Esophagus muscularis mucosa (tissue), 4 donors: ENCODE results near the gene HS6ST1. TPM values are rescaled to one million over a fixed set of nuclear protein-coding genes. Genes with fewer than 3 reads are reported as not detected.
A peak's percentile ranks its signal among the peaks of the same experiment; 100 is the strongest.

Experiments
- DNase-seq: peaks from one replicate; pipeline ENCODE4 v3.0.0-alpha.2; 2017; ENCODE audit errors: extremely low spot score
- H3K27ac ChIP-seq, 4 donors: fragments of 200-600 bp; sonication (generic); replicated peaks in 1 of 4; 1 replicate in 3 of 4; 2 replicates in 1 of 4; pipeline ENCODE4 v1.5.1; 2016 to 2019; ENCODE audit warnings: mild to moderate bottlenecking in 1 of 4
- H3K27me3 ChIP-seq, 4 donors: fragments of 200-600 bp; sonication (generic); one replicate each; pipeline versions ENCODE4 v1.5.1 to v1.6.0; 2016 to 2019
- H3K36me3 ChIP-seq, 4 donors: fragments of 200-600 bp; sonication (generic); one replicate each; pipeline ENCODE4 v1.5.1; 2016 to 2019
- H3K4me1 ChIP-seq, 4 donors: fragments of 200-600 bp; sonication (generic); one replicate each; pipeline ENCODE4 v1.5.1; 2016 to 2019
- H3K4me3 ChIP-seq, 4 donors: fragments of 200-600 bp; sonication (generic); 1 replicate in 2 of 4; 2 replicates in 2 of 4; pipeline ENCODE4 v1.5.1; 2016 to 2019; ENCODE audit warnings: mild to moderate bottlenecking in 4 of 4, moderate library complexity in 1 of 4
- H3K9me3 ChIP-seq, 4 donors: fragments of 200-600 bp; sonication (generic); 1 replicate in 3 of 4; 2 replicates in 1 of 4; pipeline ENCODE4 v1.5.1; 2016 to 2019
- EP300 ChIP-seq: sonication (generic); formaldehyde crosslinking; IDR thresholded peaks from one replicate; pipeline ENCODE4 v1.6.1; 2017; ENCODE audit warnings: antibody characterized with exemption
- POLR2A ChIP-seq: fragments of 450-650 bp; IDR thresholded peaks from one replicate; pipeline ENCODE4 v1.6.1; 2017; ENCODE audit warnings: antibody characterized with exemption, moderate library complexity, mild to moderate bottlenecking, low read depth
- POLR2AphosphoS5 ChIP-seq, 2 donors: sonication (generic); formaldehyde crosslinking; IDR thresholded peaks; one replicate each; pipeline ENCODE4 v1.6.1; 2017; ENCODE audit warnings: antibody characterized with exemption in 2 of 2
- WGBS: methylation state at CpG from one replicate; pipeline ENCODE4 v1.1.5; 2018; 5-methylcytosine and 5-hydroxymethylcytosine counted together
- intact Hi-C: fragments of 100-400 bp; cut with DNase I; formaldehyde crosslinking; loops from one replicate; pipeline ENCODE4 v1.15.1; 2023
- total RNA-seq, 4 donors: library from RNA; depleted of rRNA; stranded (reverse); fragments of >200 nt; gene quantifications; one replicate each; pipeline versions ENCODE4 v1.1.0 to v1.2.1, GENCODE V29; 2016
- TF ChIP-seq, protein P1 (sequence below), 3 experiments: fragments of 200-600 bp in 2 of 3; fragments of 450-650 bp in 1 of 3; sonication (generic) in 2 of 3; IDR thresholded peaks; one replicate each; pipeline ENCODE4 v1.5.1; 2017 to 2019; ENCODE audit warnings: antibody characterized with exemption in 3 of 3, mild to moderate bottlenecking in 2 of 3, moderate library complexity in 1 of 3

The HS6ST1 gene
- total RNA-seq, 4 donors from 2014 or later = 17.4 to 62.2 (median 38.5) TPM

GRCh38 chr2:128280158-128280871 lies 38.4 kb downstream of the HS6ST1 start:
- Histone ChIP-seq H3K9me3 (peaks cover 0 to 3% (median 0%) of the 10 kb centered on the region in 4 donors), H3K4me3 (no peak overlapping the region), H3K27ac (peak overlapping the region in 1 of 4 donors; percentile 24), H3K27me3 (no peaks in the 10 kb centered on the region), H3K36me3 (peaks cover 0 to 18% (median 3%) of the 10 kb centered on the region in 4 donors), H3K4me1 (peaks cover 35 to 54% (median 39%) of the 10 kb centered on the region in 4 donors)
- no peak for DNase-seq
- WGBS = 73% methylated on average over 5 of the region's 12 CpGs
- intact Hi-C loops = no loop called here
- no peak for TF ChIP-seq POLR2A
- TF ChIP-seq EP300 = no peak
- TF ChIP-seq, protein P1, sequence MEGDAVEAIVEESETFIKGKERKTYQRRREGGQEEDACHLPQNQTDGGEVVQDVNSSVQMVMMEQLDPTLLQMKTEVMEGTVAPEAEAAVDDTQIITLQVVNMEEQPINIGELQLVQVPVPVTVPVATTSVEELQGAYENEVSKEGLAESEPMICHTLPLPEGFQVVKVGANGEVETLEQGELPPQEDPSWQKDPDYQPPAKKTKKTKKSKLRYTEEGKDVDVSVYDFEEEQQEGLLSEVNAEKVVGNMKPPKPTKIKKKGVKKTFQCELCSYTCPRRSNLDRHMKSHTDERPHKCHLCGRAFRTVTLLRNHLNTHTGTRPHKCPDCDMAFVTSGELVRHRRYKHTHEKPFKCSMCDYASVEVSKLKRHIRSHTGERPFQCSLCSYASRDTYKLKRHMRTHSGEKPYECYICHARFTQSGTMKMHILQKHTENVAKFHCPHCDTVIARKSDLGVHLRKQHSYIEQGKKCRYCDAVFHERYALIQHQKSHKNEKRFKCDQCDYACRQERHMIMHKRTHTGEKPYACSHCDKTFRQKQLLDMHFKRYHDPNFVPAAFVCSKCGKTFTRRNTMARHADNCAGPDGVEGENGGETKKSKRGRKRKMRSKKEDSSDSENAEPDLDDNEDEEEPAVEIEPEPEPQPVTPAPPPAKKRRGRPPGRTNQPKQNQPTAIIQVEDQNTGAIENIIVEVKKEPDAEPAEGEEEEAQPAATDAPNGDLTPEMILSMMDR (IDR thresholded peaks at IDR 0.05) = no peak
- no peak for TF ChIP-seq POLR2AphosphoS5 (IDR thresholded peaks at IDR 0.05)

DNA sequence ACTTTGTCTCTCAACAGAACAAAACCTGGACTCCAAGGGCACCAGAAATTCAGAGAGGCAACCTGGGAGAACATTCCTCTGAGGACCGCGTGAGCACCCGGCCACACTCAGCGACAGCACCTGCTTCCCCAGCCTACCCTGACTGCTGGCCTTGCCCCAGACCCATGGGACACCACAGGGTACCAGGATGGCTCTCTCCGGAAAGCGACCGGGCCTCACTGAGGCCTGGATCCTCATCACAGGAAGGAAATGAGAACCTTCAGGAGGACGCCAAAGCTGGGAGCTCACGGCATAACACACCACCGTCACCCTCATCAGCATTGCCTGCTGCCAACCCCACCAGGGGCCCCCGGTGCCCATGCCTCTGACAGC lies 38.9 kb downstream of the HS6ST1 start:
- H3K4me3 ChIP-seq = no peak overlapping the region
- H3K36me3 ChIP-seq = peaks cover 0 to 20% (median 5%) of the 10 kb centered on the region in 4 donors
- intact Hi-C loops = no loop called here
- no peak for DNase-seq
- no peaks in the 10 kb centered on the region for H3K27me3 ChIP-seq
- H3K27ac ChIP-seq = peak overlapping the region in 1 of 4 donors; percentile 24
- 81% methylated on average over 7 of the region's 11 CpGs for WGBS
- TF ChIP-seq, protein P1 (IDR thresholded peaks at IDR 0.05) = no peak
- TF ChIP-seq POLR2AphosphoS5 (IDR thresholded peaks at IDR 0.05) (no peak), EP300 (no peak), POLR2A (no peak)
- H3K4me1 ChIP-seq = peaks cover 35 to 49% (median 38%) of the 10 kb centered on the region in 4 donors
- peaks cover 0 to 5% (median 0%) of the 10 kb centered on the region in 4 donors for H3K9me3 ChIP-seq

- no peak for TF ChIP-seq POLR2A
- no peak for TF ChIP-seq EP300
- TF ChIP-seq POLR2AphosphoS5 (IDR thresholded peaks at IDR 0.05) = no peak
- TF ChIP-seq, protein P1 (IDR thresholded peaks at IDR 0.05) = no peak
- DNase-seq = no peak
- Histone ChIP-seq H3K4me1 (peaks cover 35 to 42% (median 38%) of the 10 kb centered on the region in 4 donors), H3K36me3 (peaks cover 0 to 20% (median 8%) of the 10 kb centered on the region in 4 donors), H3K27me3 (no peaks in the 10 kb centered on the region), H3K9me3 (peaks cover 0 to 9% (median 2%) of the 10 kb centered on the region in 4 donors), H3K4me3 (no peak overlapping the region), H3K27ac (no peak overlapping the region)
- 84% methylated on average over 7 of the region's 7 CpGs for WGBS
- intact Hi-C loops = no loop called here
Observed at GRCh38 chr2:128279009-128279408, 39.7 kb downstream of the HS6ST1 start.

- WGBS = 95% methylated on average over 10 of the region's 14 CpGs
- Histone ChIP-seq H3K27me3 (no peaks in the 10 kb centered on the region), H3K4me1 (peaks cover 30 to 34% (median 32%) of the 10 kb centered on the region in 4 donors), H3K9me3 (peaks cover 0 to 9% (median 2%) of the 10 kb centered on the region in 4 donors), H3K27ac (no peak overlapping the region), H3K36me3 (peaks cover 0 to 26% (median 10%) of the 10 kb centered on the region in 4 donors), H3K4me3 (no peak overlapping the region)
- intact Hi-C loops = no loop called here
- DNase-seq = no peak
- TF ChIP-seq POLR2AphosphoS5 (IDR thresholded peaks at IDR 0.05) (no peak), POLR2A (no peak), EP300 (no peak)
- TF ChIP-seq, protein P1 (IDR thresholded peaks at IDR 0.05) = no peak
Observed at GRCh38 chr2:128277961-128278681, 40.5 kb downstream of the HS6ST1 start.
